CD4-positive, alpha-beta T cell (primary cell): ENCODE data around the gene PVALB. TPM values are rescaled to one million over a fixed set of nuclear protein-coding genes. Genes with fewer than 3 reads are reported as not detected.

Experiments used
- ATAC-seq: fragments of 200-7000 bp; cut with Tn5 transposase; one replicate; pipeline ENCODE4 v1.10.0; 2022; ENCODE audit warnings: mild to moderate bottlenecking; ENCODE audit not compliant: poor library complexity
- CTCF ChIA-PET: fragments of 350-600 bp; sonication (Branson Sonifier 250); formaldehyde crosslinking; loops from one replicate; lab custom pipeline; 2021; ENCODE audit warnings: antibody characterized with exemption, inconsistent platforms; lab: Charles Lee
- POLR2A ChIA-PET: fragments of 350-600 bp; sonication (Branson Sonifier 250); formaldehyde crosslinking; loops from one replicate; lab custom pipeline; 2021; ENCODE audit warnings: antibody characterized with exemption, inconsistent platforms; lab: Charles Lee
- DNase-seq, 14 experiments: peaks; one replicate each; pipeline ENCODE4 v3.0.0-alpha.2; 2013 to 2020; ENCODE audit warnings: mixed read lengths in 2 of 14
- H3K27ac ChIP-seq, 2 donors: one replicate each; pipeline versions ENCODE4 v1.5.1 to v1.7.0; 2013; ENCODE audit warnings: low read length in 2 of 2, low read depth in 1 of 2, mild to moderate bottlenecking in 1 of 2
- H3K27me3 ChIP-seq, 2 experiments: 1 replicate in 1 of 2; 2 replicates in 1 of 2; pipeline versions ENCODE4 v1.6.1 to v1.7.0; 2013; ENCODE audit warnings: low read length in 2 of 2, control low read depth in 1 of 2, mild to moderate bottlenecking in 1 of 2, moderate library complexity in 1 of 2; ENCODE audit not compliant: insufficient read depth in 2 of 2, control insufficient read depth in 1 of 2
- H3K36me3 ChIP-seq: one replicate; pipeline ENCODE4 v1.6.1; 2013; ENCODE audit warnings: low read length, control low read depth; ENCODE audit not compliant: insufficient read depth
- H3K4me1 ChIP-seq: one replicate; pipeline ENCODE4 v1.6.1; 2013; ENCODE audit warnings: low read length, control low read depth; ENCODE audit not compliant: insufficient read depth
- H3K4me3 ChIP-seq: one replicate; pipeline ENCODE4 v1.5.1; 2013; ENCODE audit warnings: mild to moderate bottlenecking, low read length, moderate library complexity
- H3K9me3 ChIP-seq, 2 experiments: 1 replicate in 1 of 2; 2 replicates in 1 of 2; pipeline versions ENCODE4 v1.6.1 to v1.7.0; 2013; ENCODE audit warnings: low read length in 2 of 2, mild to moderate bottlenecking in 2 of 2, control low read depth in 1 of 2, moderate library complexity in 1 of 2; ENCODE audit not compliant: control insufficient read depth in 1 of 2, insufficient read depth in 1 of 2
- H3K27ac Mint-ChIP-seq: one replicate; pipeline ENCODE4 v1.8.0; 2020; ENCODE audit warnings: mixed read lengths
- H3K27me3 Mint-ChIP-seq: one replicate; pipeline ENCODE4 v1.8.0; 2021; ENCODE audit warnings: mixed read lengths
- H3K36me3 Mint-ChIP-seq: one replicate; pipeline ENCODE4 v1.8.0; 2021; ENCODE audit warnings: low read depth, mixed read lengths
- H3K4me1 Mint-ChIP-seq: one replicate; pipeline ENCODE4 v1.8.0; 2021; ENCODE audit warnings: low read depth, mixed read lengths
- H3K4me3 Mint-ChIP-seq: one replicate; pipeline ENCODE4 v1.8.0; 2020; ENCODE audit warnings: mild to moderate bottlenecking, mixed read lengths
- H3K9me3 Mint-ChIP-seq: one replicate; pipeline ENCODE4 v1.8.0; 2020; ENCODE audit warnings: mixed read lengths
- intact Hi-C, 2 experiments: fragments of 100-400 bp; cut with DNase I in 1 of 2; cut with micrococcal nuclease in 1 of 2; formaldehyde crosslinking; loops; one replicate each; pipeline versions ENCODE4 v1.15.1 to v1.9.0; 2023 to 2025; cut with DNase I, micrococcal nuclease
- total RNA-seq, 174 experiments: library from RNA in 2 of 174; stranded (reverse) in 2 of 174; gene quantifications; one replicate each; pipeline ENCODE4 v1.2.3 and lab custom pipeline; 2021 to 2026
- TF ChIP-seq, protein P1 (sequence below): fragments of 200-600 bp; IDR thresholded peaks from one replicate; pipeline ENCODE4 v1.8.0; 2022; ENCODE audit warnings: antibody characterized with exemption, mild to moderate bottlenecking

Gene PVALB
- total RNA-seq, 2 experiments from 2014 or later = not detected

DNA sequence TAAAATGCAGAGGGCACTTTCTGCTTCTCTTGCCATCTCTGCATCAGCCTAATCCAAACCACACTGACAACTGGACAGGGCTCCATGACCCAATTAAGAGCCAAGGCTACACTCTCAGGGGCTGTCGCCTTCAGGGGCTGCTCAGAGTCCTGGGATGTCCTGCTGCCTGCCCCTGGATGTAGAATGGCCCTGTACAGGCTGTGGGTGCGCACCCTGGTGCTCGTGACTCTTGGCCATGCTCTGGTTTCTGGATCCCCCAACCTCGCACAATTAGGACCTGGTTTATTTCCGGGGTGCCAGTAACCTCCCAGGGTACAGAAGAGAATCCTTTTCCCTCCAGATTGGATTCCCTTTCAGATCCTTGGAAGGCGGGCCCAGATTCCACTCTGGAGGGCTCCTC, 52.2 kb downstream of the PVALB start:
- TF ChIP-seq, protein P1, sequence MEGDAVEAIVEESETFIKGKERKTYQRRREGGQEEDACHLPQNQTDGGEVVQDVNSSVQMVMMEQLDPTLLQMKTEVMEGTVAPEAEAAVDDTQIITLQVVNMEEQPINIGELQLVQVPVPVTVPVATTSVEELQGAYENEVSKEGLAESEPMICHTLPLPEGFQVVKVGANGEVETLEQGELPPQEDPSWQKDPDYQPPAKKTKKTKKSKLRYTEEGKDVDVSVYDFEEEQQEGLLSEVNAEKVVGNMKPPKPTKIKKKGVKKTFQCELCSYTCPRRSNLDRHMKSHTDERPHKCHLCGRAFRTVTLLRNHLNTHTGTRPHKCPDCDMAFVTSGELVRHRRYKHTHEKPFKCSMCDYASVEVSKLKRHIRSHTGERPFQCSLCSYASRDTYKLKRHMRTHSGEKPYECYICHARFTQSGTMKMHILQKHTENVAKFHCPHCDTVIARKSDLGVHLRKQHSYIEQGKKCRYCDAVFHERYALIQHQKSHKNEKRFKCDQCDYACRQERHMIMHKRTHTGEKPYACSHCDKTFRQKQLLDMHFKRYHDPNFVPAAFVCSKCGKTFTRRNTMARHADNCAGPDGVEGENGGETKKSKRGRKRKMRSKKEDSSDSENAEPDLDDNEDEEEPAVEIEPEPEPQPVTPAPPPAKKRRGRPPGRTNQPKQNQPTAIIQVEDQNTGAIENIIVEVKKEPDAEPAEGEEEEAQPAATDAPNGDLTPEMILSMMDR = no peak
- Mint-ChIP-seq H3K27me3 (no peaks in the 10 kb centered on the region), H3K36me3 (peaks cover 35% of the 10 kb centered on the region), H3K4me3 (no peak overlapping the region), H3K9me3 (no peaks in the 10 kb centered on the region), H3K4me1 (no peaks in the 10 kb centered on the region), H3K27ac (no peak overlapping the region)
- H3K4me1 ChIP-seq = no peaks in the 10 kb centered on the region
- CTCF ChIA-PET = no interaction called here
- H3K36me3 ChIP-seq = peaks cover 12% of the 10 kb centered on the region
- no peak for DNase-seq
- ATAC-seq = no peak
- intact Hi-C loops = no loop called here
- POLR2A ChIA-PET = interaction anchor here (1.0 kb wide), 1 partner anchor 12 kb away, joined by 3 read pairs; no protein-coding TSS in a partner anchor
- no peak overlapping the region for H3K4me3 ChIP-seq
- H3K27ac ChIP-seq = no peak overlapping the region
- H3K9me3 ChIP-seq = no peaks in the 10 kb centered on the region
- no peaks in the 10 kb centered on the region for H3K27me3 ChIP-seq

DNA sequence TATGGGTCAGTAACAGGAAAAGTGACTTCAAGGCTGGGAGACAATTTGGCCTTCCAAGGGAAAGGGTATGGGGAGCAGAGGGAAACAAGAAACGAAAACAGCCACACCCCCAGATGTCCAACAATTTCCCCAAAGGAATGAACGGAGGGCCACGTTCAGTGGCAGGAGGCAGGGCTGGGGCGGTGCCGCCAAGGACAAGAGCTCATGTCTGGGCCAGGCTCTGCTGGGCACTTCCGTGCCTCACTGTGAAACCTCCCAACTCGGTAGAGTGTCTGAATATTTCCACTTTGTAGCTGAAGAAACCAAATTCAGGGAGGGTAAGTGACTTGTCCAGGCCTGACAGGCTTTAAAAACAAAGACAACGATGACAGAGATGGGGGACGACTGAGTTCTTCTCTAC, 52.8 kb downstream of the PVALB start:
- ChIA-PET POLR2A (no interaction called here), CTCF (interaction anchor here (0.8 kb wide), 1 partner anchor 12 kb away, joined by 3 read pairs; the partner anchor contains the start of gene IFT27)
- Histone ChIP-seq H3K36me3 (peaks cover 12% of the 10 kb centered on the region), H3K27me3 (no peaks in the 10 kb centered on the region), H3K9me3 (no peaks in the 10 kb centered on the region), H3K27ac (no peak overlapping the region), H3K4me3 (no peak overlapping the region), H3K4me1 (no peaks in the 10 kb centered on the region)
- H3K27me3 Mint-ChIP-seq = no peaks in the 10 kb centered on the region
- ATAC-seq (no peak), DNase-seq (no peak)
- intact Hi-C loops = no loop called here
- no peaks in the 10 kb centered on the region for H3K9me3 Mint-ChIP-seq
- H3K27ac Mint-ChIP-seq = no peak overlapping the region
- peaks cover 35% of the 10 kb centered on the region for H3K36me3 Mint-ChIP-seq
- TF ChIP-seq, protein P1 = no peak
- no peak overlapping the region for H3K4me3 Mint-ChIP-seq
- no peaks in the 10 kb centered on the region for H3K4me1 Mint-ChIP-seq

GRCh38 chr22:36763576-36763975, 53.3 kb downstream of the PVALB start:
- DNase-seq (no peak), ATAC-seq (no peak)
- Histone ChIP-seq H3K4me3 (no peak overlapping the region), H3K27ac (no peak overlapping the region), H3K9me3 (no peaks in the 10 kb centered on the region), H3K4me1 (no peaks in the 10 kb centered on the region), H3K36me3 (peaks cover 12% of the 10 kb centered on the region), H3K27me3 (no peaks in the 10 kb centered on the region)
- no peaks in the 10 kb centered on the region for H3K9me3 Mint-ChIP-seq
- ChIA-PET CTCF (interaction anchor here (0.5 to 0.8 kb wide), 2 partner anchors 12 to 29 kb away, joined by 3 read pairs; partner anchors contain the start of gene IFT27), POLR2A (no interaction called here)
- TF ChIP-seq, protein P1 = no peak
- H3K4me1 Mint-ChIP-seq = no peaks in the 10 kb centered on the region
- intact Hi-C loops = no loop called here
- H3K4me3 Mint-ChIP-seq = no peak overlapping the region
- no peaks in the 10 kb centered on the region for H3K27me3 Mint-ChIP-seq
- peaks cover 33% of the 10 kb centered on the region for H3K36me3 Mint-ChIP-seq
- no peak overlapping the region for H3K27ac Mint-ChIP-seq
